ENCODE results near the gene ZNF280A.

GRCh38 chr22:22534604-22535415 is 14.7 kb upstream of the ZNF280A start:
- TF ChIP-seq POLR2AphosphoS5 (IDR thresholded peaks at IDR 0.05; ENCODE audit: low read depth) (no peak), CTCF (conservative IDR thresholded peaks at IDR 0.05; ENCODE audit: low read depth in 2 of 2) (no peak), JUNB (IDR thresholded peaks at IDR 0.05; ENCODE audit: unreplicated experiment) (no peak), EZH2 (IDR thresholded peaks at IDR 0.05; ENCODE audit: low read depth, unreplicated experiment) (no peak), EZH2phosphoT487 (IDR thresholded peaks at IDR 0.05; ENCODE audit: unreplicated experiment) (no peak), REST (IDR thresholded peaks at IDR 0.05; ENCODE audit: unreplicated experiment) (no peak), ZNF331 (CRISPR knock-in tag; IDR thresholded peaks at IDR 0.05; ENCODE audit: low read depth) (no peak), ETS1 (IDR thresholded peaks at IDR 0.05) (no peak), CREB1 (CRISPR knock-in tag; IDR thresholded peaks at IDR 0.05; ENCODE audit: low read depth) (no peak), NANOG (IDR thresholded peaks at IDR 0.05; ENCODE audit: borderline replicate concordance) (no peak)

All from GM23338 (cell line).